HG02610 (cell line): ENCODE measurements around the gene NTN3.

Source experiments
- ATAC-seq: cut with Tn5 transposase; IDR thresholded peaks from one replicate; pipeline ENCODE4 v1.9.1; 2021; ENCODE audit warnings: mild to moderate bottlenecking, moderate library complexity; ENCODE audit not compliant: unreplicated experiment

Gene NTN3

GRCh38 chr16:2512735-2513404, 41.8 kb downstream of the NTN3 start:
- no peak for ATAC-seq

DNA sequence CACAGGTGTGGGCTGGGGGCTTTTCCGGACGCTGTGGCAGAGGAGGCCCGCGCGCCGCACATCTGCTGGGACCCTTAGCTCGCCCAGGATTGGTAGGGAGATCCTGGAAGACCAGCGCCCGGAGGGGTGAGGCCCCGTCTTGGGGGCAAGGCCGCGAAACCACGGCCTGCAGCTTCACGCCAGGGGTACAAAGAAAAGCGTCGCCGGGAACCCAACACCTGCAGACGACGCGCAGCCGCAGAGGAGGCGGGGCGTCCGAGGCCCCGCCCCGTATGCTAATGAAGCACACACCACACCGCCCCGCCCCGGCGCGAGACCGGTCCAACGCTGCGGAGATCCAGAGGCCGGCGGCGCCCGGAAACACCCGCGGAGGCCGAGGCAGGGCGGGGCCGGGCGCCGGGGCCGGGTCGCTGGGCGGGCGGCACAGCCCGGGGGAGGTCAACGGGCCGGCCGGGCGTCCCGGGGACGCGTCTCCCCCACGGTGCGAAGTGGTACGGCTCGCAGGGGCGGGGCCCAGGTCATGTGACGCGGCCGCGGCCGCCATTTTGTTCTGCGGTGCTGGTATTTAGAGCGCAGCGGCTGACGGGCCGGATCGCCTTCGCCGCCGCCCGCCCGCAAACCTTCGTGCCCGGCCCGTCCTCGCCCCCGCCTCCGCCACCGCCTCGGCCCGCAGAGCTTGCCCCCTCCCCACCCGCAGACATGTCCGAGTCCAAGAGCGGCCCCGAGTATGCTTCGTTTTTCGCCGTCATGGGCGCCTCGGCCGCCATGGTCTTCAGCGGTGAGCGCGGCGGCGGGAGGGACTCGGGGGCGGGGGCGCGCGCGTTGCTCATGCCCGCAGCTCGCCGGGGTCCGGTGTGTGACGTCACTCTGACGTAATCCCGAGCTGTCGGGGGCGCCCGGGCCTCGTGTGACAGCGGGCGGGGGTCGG, 42.6 kb downstream of the NTN3 start, which contains the start of gene ATP6V0C:
ATP6V0C (plus strand) TSS at position 548 of the 928 bp plus-strand sequence; CDS start at position 700, 152 bp downstream.
- ATAC-seq = peak; percentile 61

- no peak for ATAC-seq
Measured at GRCh38 chr16:2514333-2515179, 43.5 kb downstream of the NTN3 start.

- no peak for ATAC-seq
Measured at GRCh38 chr16:2515180-2515851, 44.2 kb downstream of the NTN3 start.

- no peak for ATAC-seq
Measured at GRCh38 chr16:2516391-2517240, 45.5 kb downstream of the NTN3 start.

GRCh38 chr16:2517954-2518605, 47.0 kb downstream of the NTN3 start:
- ATAC-seq = no peak

- no peak for ATAC-seq
Measured at GRCh38 chr16:2518823-2519710, 48.0 kb downstream of the NTN3 start.

- no peak for ATAC-seq
Measured at GRCh38 chr16:2519711-2520080, 48.6 kb downstream of the NTN3 start.

DNA sequence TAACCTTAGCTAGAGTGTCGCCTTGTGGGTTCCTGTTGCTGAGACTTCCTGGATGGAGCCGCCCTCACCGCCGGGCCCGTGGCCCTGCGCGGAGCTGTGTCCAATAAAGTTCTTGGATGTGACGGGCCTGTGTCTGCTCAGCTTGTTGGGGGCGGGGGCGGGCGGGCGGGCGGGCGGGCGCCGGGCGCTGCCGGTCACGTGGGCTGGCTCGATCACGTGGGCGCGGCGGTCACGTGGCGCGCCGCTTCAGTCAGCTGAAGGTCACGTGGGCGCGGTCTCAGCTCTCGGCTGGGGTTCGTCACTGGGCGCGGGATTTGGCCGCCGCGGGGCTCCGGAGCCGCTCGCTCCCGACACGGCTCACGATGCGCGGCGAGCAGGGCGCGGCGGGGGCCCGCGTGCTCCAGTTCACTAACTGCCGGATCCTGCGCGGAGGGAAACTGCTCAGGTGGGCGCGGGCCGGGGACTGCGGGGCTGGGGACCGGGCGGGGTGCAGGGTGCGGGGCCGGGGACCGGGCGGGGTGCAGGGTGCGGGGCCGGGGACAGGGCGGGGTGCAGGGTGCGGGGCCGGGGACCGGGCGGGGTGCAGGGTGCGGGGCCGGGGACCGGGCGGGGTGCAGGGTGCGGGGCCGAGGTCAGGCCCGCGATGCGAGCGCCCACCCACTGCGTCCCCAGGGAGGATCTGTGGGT, 49.1 kb downstream of the NTN3 start, which contains the start of gene AMDHD2:
AMDHD2 (plus strand) TSS at position 275 of the 687 bp plus-strand sequence; CDS start at position 363, 88 bp downstream.
- ATAC-seq = peak; percentile 34

GRCh38 chr16:2520784-2521531, 49.9 kb downstream of the NTN3 start:
- no peak for ATAC-seq
